GM18526 (cell line): ENCODE data around the gene RAD51B.

Experiments used
- POLR2A ChIP-seq: IDR thresholded peaks from 3 replicates; pipeline ENCODE4 v1.6.1; 2011; ENCODE audit not compliant: insufficient read length; ENCODE audit errors: extremely low read depth

The RAD51B gene

GRCh38 chr14:68669603-68670358 is 850.2 kb downstream of the RAD51B start:
- TF ChIP-seq POLR2A = no peak

GRCh38 chr14:68670359-68670715 is 850.8 kb downstream of the RAD51B start:
- no peak for TF ChIP-seq POLR2A

- TF ChIP-seq POLR2A = no peak
Observed at GRCh38 chr14:68671909-68672308, 852.3 kb downstream of the RAD51B start.

- no peak for TF ChIP-seq POLR2A
Observed at GRCh38 chr14:68672609-68673285, 853.2 kb downstream of the RAD51B start.

GRCh38 chr14:68673464-68673863 is 853.9 kb downstream of the RAD51B start:
- no peak for TF ChIP-seq POLR2A

- no peak for TF ChIP-seq POLR2A
Observed at GRCh38 chr14:68674538-68675232, 855.1 kb downstream of the RAD51B start.

GRCh38 chr14:68675233-68675577 is 855.6 kb downstream of the RAD51B start:
- TF ChIP-seq POLR2A = no peak

GRCh38 chr14:68676511-68676943 is 856.9 kb downstream of the RAD51B start:
- no peak for TF ChIP-seq POLR2A

GRCh38 chr14:68677476-68677875 is 857.9 kb downstream of the RAD51B start:
- no peak for TF ChIP-seq POLR2A

GRCh38 chr14:68677901-68678300 is 858.3 kb downstream of the RAD51B start:
- TF ChIP-seq POLR2A = no peak

GRCh38 chr14:68678471-68678870 is 858.9 kb downstream of the RAD51B start:
- no peak for TF ChIP-seq POLR2A

- TF ChIP-seq POLR2A = no peak
Observed at GRCh38 chr14:68679301-68679700, 859.7 kb downstream of the RAD51B start.

GRCh38 chr14:68679746-68680467 is 860.3 kb downstream of the RAD51B start:
- TF ChIP-seq POLR2A = no peak

GRCh38 chr14:68680541-68681051 is 861.0 kb downstream of the RAD51B start:
- TF ChIP-seq POLR2A = no peak
